Kidney (tissue), 14 donors: ENCODE results near the gene SLCO4A1. TPM values are rescaled to one million over a fixed set of nuclear protein-coding genes. Genes with fewer than 3 reads are reported as not detected.

Source experiments
- DNase-seq, 5 donors: peaks; one replicate each; pipeline ENCODE4 v3.0.0-alpha.2; 2013 to 2020
- FAIRE-seq: peaks from 2 replicates; lab custom pipeline; 2012; peaks lifted over from hg19 to GRCh38; lab: Jason Lieb, UNC
- H3K27ac ChIP-seq, 2 donors: one replicate each; pipeline ENCODE4 v1.7.0; 2013; ENCODE audit warnings: low read depth in 2 of 2, low read length in 2 of 2, inconsistent platforms in 1 of 2
- H3K27me3 ChIP-seq: one replicate; pipeline ENCODE4 v1.7.1; 2013; ENCODE audit warnings: low read length, inconsistent platforms; ENCODE audit not compliant: control insufficient read depth, insufficient read depth
- H3K36me3 ChIP-seq, 3 donors: one replicate each; pipeline versions ENCODE4 v1.7.0 to v1.7.1; 2013; ENCODE audit warnings: low read length in 3 of 3, control low read depth in 1 of 3, inconsistent platforms in 1 of 3; ENCODE audit not compliant: insufficient read depth in 3 of 3, control insufficient read depth in 2 of 3
- H3K4me1 ChIP-seq, 3 donors: one replicate each; pipeline versions ENCODE4 v1.7.0 to v1.7.1; 2013; ENCODE audit warnings: low read length in 3 of 3, inconsistent platforms in 1 of 3, low read depth in 1 of 3; ENCODE audit not compliant: control insufficient read depth in 2 of 3, insufficient read depth in 2 of 3
- H3K4me3 ChIP-seq, 3 donors: one replicate each; pipeline versions ENCODE4 v1.7.0 to v1.8.1; 2013; ENCODE audit warnings: low read length in 3 of 3, control low read depth in 1 of 3, inconsistent platforms in 1 of 3
- H3K9ac ChIP-seq, 3 donors: one replicate each; pipeline versions ENCODE4 v1.7.0 to v1.7.1; 2013; ENCODE audit warnings: low read length in 3 of 3, control low read depth in 1 of 3, inconsistent platforms in 1 of 3
- H3K9me3 ChIP-seq, 3 donors: one replicate each; pipeline versions ENCODE4 v1.7.0 to v1.7.1; 2013; ENCODE audit warnings: low read length in 3 of 3, control low read depth in 1 of 3, inconsistent platforms in 1 of 3; ENCODE audit not compliant: control insufficient read depth in 2 of 3, insufficient read depth in 1 of 3
- CTCF ChIP-seq: IDR thresholded peaks from 3 replicates; pipeline ENCODE4 v1.5.1; 2012; ENCODE audit warnings: mild to moderate bottlenecking, moderate library complexity, borderline replicate concordance; ENCODE audit not compliant: insufficient read depth; ENCODE audit errors: extremely low read depth
- intact Hi-C: fragments of 100-400 bp; cut with DNase I; formaldehyde crosslinking; loops from one replicate; pipeline ENCODE4 v1.11.1; 2022
- polyA plus RNA-seq: library from polyadenylated mRNA; stranded (reverse); fragments of 350-450 nt; fragmentation: Illumina TruSeq; extraction: RNeasy Lipid Tissue Mini Kit (QIAGEN cat#74804); gene quantifications from one replicate; pipeline ENCODE4 v1.2.3, GENCODE V29; 2014; ENCODE audit warnings: low read depth, low replicate concordance; ENCODE audit not compliant: insufficient read depth
- total RNA-seq: library from RNA; stranded (reverse); fragmentation: NEBNext Ultra II Directional; extraction: Animal tissue kit (Norgen Biotek cat#: 25700); gene quantifications from one replicate; pipeline ENCODE4 v1.2.1, GENCODE V29; 2021
- donor health status: control.
- donor health status: control.
- donor health status: control.
- donor health status: control.
- donor health status: control.
- donor health status: DM: yes; HTN: yes; CAD: no.
- donor health status: Normal renal cell carcinoma (clear cell type).

SLCO4A1 gene
- total and polyA plus RNA-seq, 2 donors from 2014 or later = 12.4 to 80.3 TPM

DNA sequence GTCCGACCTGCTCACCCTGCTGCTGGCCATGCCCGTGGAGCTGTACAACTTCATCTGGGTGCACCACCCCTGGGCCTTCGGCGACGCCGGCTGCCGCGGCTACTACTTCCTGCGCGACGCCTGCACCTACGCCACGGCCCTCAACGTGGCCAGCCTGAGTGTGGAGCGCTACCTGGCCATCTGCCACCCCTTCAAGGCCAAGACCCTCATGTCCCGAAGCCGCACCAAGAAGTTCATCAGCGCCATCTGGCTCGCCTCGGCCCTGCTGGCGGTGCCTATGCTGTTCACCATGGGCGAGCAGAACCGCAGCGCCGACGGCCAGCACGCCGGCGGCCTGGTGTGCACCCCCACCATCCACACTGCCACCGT is 67.2 kb downstream of the SLCO4A1 start:
- H3K27ac ChIP-seq = no peak overlapping the region
- no peak overlapping the region for H3K9ac ChIP-seq
- no peaks in the 10 kb centered on the region for H3K9me3 ChIP-seq
- intact Hi-C loops = no loop called here
- DNase-seq (peak in 1 of 5 donors; percentile 67), FAIRE-seq (no peak)
- TF ChIP-seq CTCF = no peak
- no peaks in the 10 kb centered on the region for H3K36me3 ChIP-seq
- H3K4me3 ChIP-seq = no peak overlapping the region
- H3K27me3 ChIP-seq = peaks cover 10% of the 10 kb centered on the region
- H3K4me1 ChIP-seq = no peaks in the 10 kb centered on the region

GRCh38 chr20:62710221-62710885 is 68.0 kb downstream of the SLCO4A1 start:
- TF ChIP-seq CTCF = no peak
- Histone ChIP-seq H3K9ac (no peak overlapping the region), H3K4me1 (no peaks in the 10 kb centered on the region), H3K27me3 (peaks cover 10% of the 10 kb centered on the region), H3K36me3 (no peaks in the 10 kb centered on the region), H3K9me3 (no peaks in the 10 kb centered on the region), H3K27ac (no peak overlapping the region), H3K4me3 (no peak overlapping the region)
- intact Hi-C loops = no loop called here
- DNase-seq (peak in 1 of 5 donors; percentile 59), FAIRE-seq (no peak)

- Histone ChIP-seq H3K4me1 (no peaks in the 10 kb centered on the region), H3K9ac (no peak overlapping the region), H3K27me3 (peaks cover 10% of the 10 kb centered on the region), H3K27ac (no peak overlapping the region), H3K36me3 (no peaks in the 10 kb centered on the region), H3K4me3 (no peak overlapping the region), H3K9me3 (no peaks in the 10 kb centered on the region)
- no peak for TF ChIP-seq CTCF
- FAIRE-seq (no peak), DNase-seq (peak in 1 of 5 donors; percentile 58)
- intact Hi-C loops = no loop called here
These were observed 68.8 kb downstream of the SLCO4A1 start for GRCh38 chr20:62710886-62711702.
